ENCODE measurements around the gene LPAR5. TPM values are rescaled to one million over a fixed set of nuclear protein-coding genes. Genes with fewer than 3 reads are reported as not detected.
A peak's percentile ranks its signal among the peaks of the same experiment; 100 is the strongest.

Gene LPAR5
- total and polyA plus RNA-seq, 2 of the 13 experiments (the other 11 are each of a cell fraction or from before 2014, with no cell fraction given) = 0.09 to 0.32 TPM

- TF ChIP-seq, protein P1, sequence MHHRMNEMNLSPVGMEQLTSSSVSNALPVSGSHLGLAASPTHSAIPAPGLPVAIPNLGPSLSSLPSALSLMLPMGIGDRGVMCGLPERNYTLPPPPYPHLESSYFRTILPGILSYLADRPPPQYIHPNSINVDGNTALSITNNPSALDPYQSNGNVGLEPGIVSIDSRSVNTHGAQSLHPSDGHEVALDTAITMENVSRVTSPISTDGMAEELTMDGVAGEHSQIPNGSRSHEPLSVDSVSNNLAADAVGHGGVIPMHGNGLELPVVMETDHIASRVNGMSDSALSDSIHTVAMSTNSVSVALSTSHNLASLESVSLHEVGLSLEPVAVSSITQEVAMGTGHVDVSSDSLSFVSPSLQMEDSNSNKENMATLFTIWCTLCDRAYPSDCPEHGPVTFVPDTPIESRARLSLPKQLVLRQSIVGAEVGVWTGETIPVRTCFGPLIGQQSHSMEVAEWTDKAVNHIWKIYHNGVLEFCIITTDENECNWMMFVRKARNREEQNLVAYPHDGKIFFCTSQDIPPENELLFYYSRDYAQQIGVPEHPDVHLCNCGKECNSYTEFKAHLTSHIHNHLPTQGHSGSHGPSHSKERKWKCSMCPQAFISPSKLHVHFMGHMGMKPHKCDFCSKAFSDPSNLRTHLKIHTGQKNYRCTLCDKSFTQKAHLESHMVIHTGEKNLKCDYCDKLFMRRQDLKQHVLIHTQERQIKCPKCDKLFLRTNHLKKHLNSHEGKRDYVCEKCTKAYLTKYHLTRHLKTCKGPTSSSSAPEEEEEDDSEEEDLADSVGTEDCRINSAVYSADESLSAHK (CRISPR knock-in tag; IDR thresholded peaks at IDR 0.05; ENCODE audit: borderline replicate concordance) = no peak
- no peak for TF ChIP-seq ZNF777 (CRISPR knock-in tag; IDR thresholded peaks at IDR 0.05)
- TF ChIP-seq NR2F2 (IDR thresholded peaks at IDR 0.05; ENCODE audit: borderline replicate concordance, low read depth) = peak; percentile 12; the same call in 1 of the 2 replicates
- TF ChIP-seq PITX1 (CRISPR knock-in tag; IDR thresholded peaks at IDR 0.05) = peak; percentile 48; the same call in 1 of the 2 replicates
- peak; percentile 65 for TF ChIP-seq JUND (CRISPR knock-in tag; IDR thresholded peaks at IDR 0.05)
- TF ChIP-seq ZNF646 (CRISPR knock-in tag; IDR thresholded peaks at IDR 0.05) = no peak
- no peak; the same call in 1 of the 2 replicates for TF ChIP-seq DRAP1 (CRISPR knock-in tag; IDR thresholded peaks at IDR 0.05)
- peak; percentile 95 for TF ChIP-seq GATAD1 (CRISPR knock-in tag; IDR thresholded peaks at IDR 0.05)
- TF ChIP-seq RAD21 (CRISPR knock-in tag; IDR thresholded peaks at IDR 0.05) = 0 out of 2 replicates have a peak, but pooled peaks have one; percentile 12
- TF ChIP-seq SSRP1 (CRISPR knock-in tag; IDR thresholded peaks at IDR 0.05) = no peak
- peak; percentile 51; the same call in 1 of the 2 replicates for TF ChIP-seq ZNF280B (CRISPR knock-in tag; IDR thresholded peaks at IDR 0.05; ENCODE audit: borderline replicate concordance)
- TF ChIP-seq SRSF9 (IDR thresholded peaks at IDR 0.05; ENCODE audit: borderline replicate concordance, insufficient read depth, low read depth, low read length, poor library complexity, severe bottlenecking) = no peak
- peak; percentile 94 for TF ChIP-seq HCFC1 (IDR thresholded peaks at IDR 0.05; ENCODE audit: low read depth, low read length)
- TF ChIP-seq, protein P2, sequence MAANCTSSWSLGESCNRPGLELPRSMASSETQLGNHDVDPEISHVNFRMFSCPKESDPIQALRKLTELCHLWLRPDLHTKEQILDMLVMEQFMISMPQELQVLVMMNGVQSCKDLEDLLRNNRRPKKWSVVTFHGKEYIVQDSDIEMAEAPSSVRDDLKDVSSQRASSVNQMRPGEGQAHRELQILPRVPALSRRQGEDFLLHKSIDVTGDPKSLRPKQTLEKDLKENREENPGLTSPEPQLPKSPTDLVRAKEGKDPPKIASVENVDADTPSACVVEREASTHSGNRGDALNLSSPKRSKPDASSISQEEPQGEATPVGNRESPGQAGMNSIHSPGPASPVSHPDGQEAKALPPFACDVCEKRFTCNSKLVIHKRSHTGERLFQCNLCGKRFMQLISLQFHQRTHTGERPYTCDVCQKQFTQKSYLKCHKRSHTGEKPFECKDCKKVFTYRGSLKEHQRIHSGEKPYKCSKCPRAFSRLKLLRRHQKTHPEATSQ (CRISPR knock-in tag; IDR thresholded peaks at IDR 0.05; ENCODE audit: borderline replicate concordance) = 0 out of 2 replicates have a peak, but pooled peaks have one; percentile 19
Observed at GRCh38 chr12:6662906-6663742, 27.4 kb upstream of the LPAR5 start, which contains the start of gene ING4 (continued).

Measured in HepG2 (cell line).